HepG2 (cell line): Measurements from ENCODE around the gene ITGB5. TPM values are rescaled to one million over a fixed set of nuclear protein-coding genes. Genes with fewer than 3 reads are reported as not detected.
A peak's percentile ranks its signal among the peaks of the same experiment; 100 is the strongest.

Experiments
- ATAC-seq: fragments of 200-7000 bp; cut with Tn5 transposase; 3 replicates; pipeline ENCODE4 v1.9.1; 2020; ENCODE audit warnings: mild to moderate bottlenecking, moderate library complexity
- BruUV-seq: library from RNA; stranded (reverse); fragments of 400-500 nt; replicated peaks from 2 replicates; lab custom pipeline; 2021; lab: Mats Ljungman, UMichigan
- CTCF ChIA-PET: fragments of 300-600 bp; formaldehyde crosslinking; extraction: SDS; loops from one replicate; lab custom pipeline; 2021; ENCODE audit warnings: low total read pairs, inconsistent platforms, low intra/inter-chr PET ratio; lab: Yijun Ruan, JAX
- POLR2A ChIA-PET: fragments of 350-600 bp; sonication (Branson Sonifier 250); formaldehyde crosslinking; loops from one replicate; lab custom pipeline; 2020; ENCODE audit warnings: antibody characterized with exemption, inconsistent platforms; lab: Yijun Ruan, JAX
- DNase-seq: peaks from one replicate; pipeline ENCODE4 v3.0.0-alpha.2; 2015; ENCODE audit warnings: low spot score
- FAIRE-seq: peaks from 3 replicates; lab custom pipeline; 2011; peaks lifted over from hg19 to GRCh38; lab: Jason Lieb, UNC
- H2AFZ ChIP-seq: one replicate; pipeline ENCODE4 v1.6.1; 2011; ENCODE audit warnings: low read length, inconsistent platforms
- H3K27ac ChIP-seq: fragments of 300-600 bp; 3 replicates; pipeline ENCODE4 v1.8.0; 2011; ENCODE audit warnings: mixed run types, mild to moderate bottlenecking, mixed read lengths, low read length, inconsistent platforms; ENCODE audit not compliant: insufficient read depth; ENCODE audit errors: extremely low read length
- H3K27me3 ChIP-seq, 2 experiments: fragments of 200-600 bp in 1 of 2; 2 replicates in 1 of 2; 3 replicates in 1 of 2; pipeline versions ENCODE4 v1.6.0 to v1.8.0; 2011; ENCODE audit warnings: low read length in 2 of 2, mild to moderate bottlenecking in 2 of 2, moderate library complexity in 2 of 2, inconsistent platforms in 1 of 2; ENCODE audit not compliant: insufficient read depth in 2 of 2, control insufficient read depth in 1 of 2
- H3K36me3 ChIP-seq, 2 experiments: fragments of 200-600 bp in 1 of 2; replicated peaks in 1 of 2; 2 replicates in 1 of 2; 3 replicates in 1 of 2; pipeline versions ENCODE4 v1.5.1 to v1.8.0; 2011; ENCODE audit warnings: low read length in 2 of 2, inconsistent platforms in 1 of 2; ENCODE audit not compliant: insufficient read depth in 2 of 2, control insufficient read depth in 1 of 2
- H3K4me1 ChIP-seq: 2 replicates; pipeline ENCODE4 v1.5.1; 2012; ENCODE audit warnings: low read length, inconsistent platforms; ENCODE audit not compliant: insufficient read depth
- H3K4me2 ChIP-seq: 2 replicates; pipeline ENCODE4 v1.6.0; 2011; ENCODE audit warnings: low read depth, low read length, inconsistent platforms
- H3K4me3 ChIP-seq, 3 experiments: fragments of 200-600 bp in 1 of 3; sonication (generic), shearing (Covaris generic) in 1 of 3; replicated peaks in 1 of 3; 2 replicates each; pipeline ENCODE4 v1.5.1; 2011 to 2016; ENCODE audit warnings: low read length in 3 of 3, inconsistent platforms in 2 of 3, low read depth in 2 of 3, mild to moderate bottlenecking in 2 of 3, control low read depth in 1 of 3, mixed read lengths in 1 of 3; ENCODE audit not compliant: insufficient read depth in 1 of 3
- H3K79me2 ChIP-seq: one replicate; pipeline ENCODE4 v1.6.1; 2011; ENCODE audit warnings: low read length, inconsistent platforms; ENCODE audit not compliant: insufficient read depth
- H3K9ac ChIP-seq: 2 replicates; pipeline ENCODE4 v1.6.0; 2011; ENCODE audit warnings: mild to moderate bottlenecking, low read depth, low read length, inconsistent platforms; ENCODE audit not compliant: insufficient read depth
- H3K9me3 ChIP-seq: 2 replicates; pipeline ENCODE4 v1.5.1; 2012; ENCODE audit warnings: mild to moderate bottlenecking, low read length
- H4K20me1 ChIP-seq: 2 replicates; pipeline ENCODE4 v1.6.0; 2011; ENCODE audit warnings: inconsistent platforms, mild to moderate bottlenecking, low read length, moderate library complexity; ENCODE audit not compliant: insufficient read depth
- HES4 ChIP-seq: sonication (generic); formaldehyde crosslinking; IDR thresholded peaks from 2 replicates; pipeline ENCODE4 v1.9.0; 2021; ENCODE audit warnings: mild to moderate bottlenecking, missing genetic modification reagents, borderline replicate concordance
- KLF11 ChIP-seq: IDR thresholded peaks from 2 replicates; pipeline ENCODE4 v1.6.1; 2016; ENCODE audit warnings: missing compliant biosample characterization
- MED8 ChIP-seq: sonication (generic); formaldehyde crosslinking; IDR thresholded peaks from 2 replicates; pipeline ENCODE4 v1.8.1; 2023; ENCODE audit warnings: mild to moderate bottlenecking, missing genetic modification reagents; ENCODE audit not compliant: insufficient replicate concordance
- ZFAT ChIP-seq: sonication (generic); formaldehyde crosslinking; conservative IDR thresholded peaks from 2 replicates; pipeline ENCODE4 v1.8.1; 2023; ENCODE audit warnings: missing genetic modification reagents, inconsistent platforms
- ZNF749 ChIP-seq: sonication (generic); formaldehyde crosslinking; IDR thresholded peaks from 2 replicates; pipeline ENCODE4 v1.8.0; 2022; ENCODE audit warnings: mild to moderate bottlenecking, missing genetic modification reagents, moderate library complexity, borderline replicate concordance
- WGBS: methylation state at CpG from one replicate; pipeline ENCODE4 v1.1.6; 2017; ENCODE audit warnings: low lambda C conversion rate; 5-methylcytosine and 5-hydroxymethylcytosine counted together
- in situ Hi-C: cut with HindIII; loops from 2 replicates; pipeline ENCODE4 v1.10.0; 2017; ENCODE audit warnings: low pct_unique_long_range_greater_than_20kb; ENCODE audit not compliant: extremely low pct_ligation_motif_present
- intact Hi-C: fragments of 100-400 bp; cut with micrococcal nuclease; formaldehyde crosslinking; loops from one replicate; pipeline ENCODE4 v1.10.0; 2022; ENCODE audit not compliant: unreplicated experiment
- polyA plus RNA-seq, 8 experiments: library from polyadenylated mRNA; depleted of rRNA in 3 of 8; stranded (reverse) in 7 of 8; unstranded in 1 of 8; fragments of >200 nt; fragmentation: Illumina TruSeq in 4 of 8; extraction: Trizol in 4 of 8; gene quantifications; 2 replicates each; pipeline versions ENCODE4 v1.2.1 to v1.2.3, GENCODE V29; 2011 to 2016; ENCODE audit warnings: low read depth in 4 of 8, missing spikeins in 1 of 8, mixed read lengths in 1 of 8; ENCODE audit not compliant: insufficient read depth in 1 of 8
- total RNA-seq, 5 experiments: library from RNA; depleted of rRNA; stranded (reverse); fragments of >200 nt; fragmentation: Illumina TruSeq; extraction: Trizol; gene quantifications; 2 replicates each; pipeline ENCODE4 v1.2.3, GENCODE V29; 2016; ENCODE audit warnings: low read depth in 1 of 5
- TF ChIP-seq, protein P1 (sequence below): sonication (generic); formaldehyde crosslinking; IDR thresholded peaks from 2 replicates; pipeline ENCODE4 v1.8.1; 2023; ENCODE audit warnings: mild to moderate bottlenecking, missing genetic modification reagents, borderline replicate concordance
- TF ChIP-seq, protein P2 (sequence below): fragments of 450-650 bp; IDR thresholded peaks from 2 replicates; pipeline ENCODE4 v1.6.1; 2016
- TF ChIP-seq, protein P3 (sequence below): sonication (generic); formaldehyde crosslinking; IDR thresholded peaks from 2 replicates; pipeline ENCODE4; 2020; ENCODE audit warnings: missing genetic modification reagents, mild to moderate bottlenecking, borderline replicate concordance

The ITGB5 gene
- total and polyA plus RNA-seq, 2 of the 13 experiments (the other 11 are each of a cell fraction or from before 2014, with no cell fraction given) = 74.1 to 343 TPM

DNA sequence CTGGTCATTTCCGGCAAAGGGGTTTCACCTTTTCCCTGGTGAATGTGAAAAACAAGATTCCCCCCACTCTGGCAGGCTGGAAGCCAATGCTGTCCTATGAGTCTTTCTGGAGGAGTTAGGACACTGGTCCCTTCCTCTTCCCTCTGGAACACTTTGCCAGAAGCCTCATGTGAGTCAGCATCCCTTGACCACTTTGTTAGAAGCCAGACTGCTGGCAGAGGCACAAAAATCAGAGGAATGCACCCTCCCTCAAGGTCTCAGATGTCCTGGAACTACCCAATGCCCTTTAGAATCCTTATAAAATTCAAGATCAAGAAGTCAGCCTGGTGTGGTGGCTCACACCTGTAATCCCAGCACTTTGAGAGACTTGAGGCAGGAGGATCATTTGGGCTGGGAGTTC lies 26.6 kb downstream of the ITGB5 start:
- Histone ChIP-seq H3K4me2 (no peak overlapping the region), H3K4me3 (no peak overlapping the region), H4K20me1 (no peaks in the 10 kb centered on the region), H3K9me3 (no peaks in the 10 kb centered on the region), H3K9ac (no peak overlapping the region), H3K36me3 (peaks cover 26 to 69% of the 10 kb centered on the region in 2 experiments), H3K79me2 (peaks cover 9% of the 10 kb centered on the region), H3K27me3 (no peaks in the 10 kb centered on the region), H3K27ac (no peak overlapping the region), H2AFZ (no peak overlapping the region), H3K4me1 (no peaks in the 10 kb centered on the region)
- TF ChIP-seq KLF11 (no peak), MED8 (no peak), ZNF749 (CRISPR knock-in tag) (no peak), ZFAT (CRISPR knock-in tag) (no peak), HES4 (CRISPR knock-in tag) (no peak)
- TF ChIP-seq, protein P1, sequence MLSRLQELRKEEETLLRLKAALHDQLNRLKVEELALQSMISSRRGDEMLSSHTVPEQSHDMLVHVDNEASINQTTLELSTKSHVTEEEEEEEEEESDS (CRISPR knock-in tag) = no peak
- TF ChIP-seq, protein P2, sequence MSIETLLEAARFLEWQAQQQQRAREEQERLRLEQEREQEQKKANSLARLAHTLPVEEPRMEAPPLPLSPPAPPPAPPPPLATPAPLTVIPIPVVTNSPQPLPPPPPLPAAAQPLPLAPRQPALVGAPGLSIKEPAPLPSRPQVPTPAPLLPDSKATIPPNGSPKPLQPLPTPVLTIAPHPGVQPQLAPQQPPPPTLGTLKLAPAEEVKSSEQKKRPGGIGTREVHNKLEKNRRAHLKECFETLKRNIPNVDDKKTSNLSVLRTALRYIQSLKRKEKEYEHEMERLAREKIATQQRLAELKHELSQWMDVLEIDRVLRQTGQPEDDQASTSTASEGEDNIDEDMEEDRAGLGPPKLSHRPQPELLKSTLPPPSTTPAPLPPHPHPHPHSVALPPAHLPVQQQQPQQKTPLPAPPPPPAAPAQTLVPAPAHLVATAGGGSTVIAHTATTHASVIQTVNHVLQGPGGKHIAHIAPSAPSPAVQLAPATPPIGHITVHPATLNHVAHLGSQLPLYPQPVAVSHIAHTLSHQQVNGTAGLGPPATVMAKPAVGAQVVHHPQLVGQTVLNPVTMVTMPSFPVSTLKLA = no peak
- TF ChIP-seq, protein P3, sequence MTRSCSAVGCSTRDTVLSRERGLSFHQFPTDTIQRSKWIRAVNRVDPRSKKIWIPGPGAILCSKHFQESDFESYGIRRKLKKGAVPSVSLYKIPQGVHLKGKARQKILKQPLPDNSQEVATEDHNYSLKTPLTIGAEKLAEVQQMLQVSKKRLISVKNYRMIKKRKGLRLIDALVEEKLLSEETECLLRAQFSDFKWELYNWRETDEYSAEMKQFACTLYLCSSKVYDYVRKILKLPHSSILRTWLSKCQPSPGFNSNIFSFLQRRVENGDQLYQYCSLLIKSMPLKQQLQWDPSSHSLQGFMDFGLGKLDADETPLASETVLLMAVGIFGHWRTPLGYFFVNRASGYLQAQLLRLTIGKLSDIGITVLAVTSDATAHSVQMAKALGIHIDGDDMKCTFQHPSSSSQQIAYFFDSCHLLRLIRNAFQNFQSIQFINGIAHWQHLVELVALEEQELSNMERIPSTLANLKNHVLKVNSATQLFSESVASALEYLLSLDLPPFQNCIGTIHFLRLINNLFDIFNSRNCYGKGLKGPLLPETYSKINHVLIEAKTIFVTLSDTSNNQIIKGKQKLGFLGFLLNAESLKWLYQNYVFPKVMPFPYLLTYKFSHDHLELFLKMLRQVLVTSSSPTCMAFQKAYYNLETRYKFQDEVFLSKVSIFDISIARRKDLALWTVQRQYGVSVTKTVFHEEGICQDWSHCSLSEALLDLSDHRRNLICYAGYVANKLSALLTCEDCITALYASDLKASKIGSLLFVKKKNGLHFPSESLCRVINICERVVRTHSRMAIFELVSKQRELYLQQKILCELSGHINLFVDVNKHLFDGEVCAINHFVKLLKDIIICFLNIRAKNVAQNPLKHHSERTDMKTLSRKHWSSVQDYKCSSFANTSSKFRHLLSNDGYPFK (CRISPR knock-in tag) = no peak
- intact Hi-C loops (no loop called here), in situ Hi-C loops (no loop called here)
- no peak for ATAC-seq
- no peak for FAIRE-seq
- ChIA-PET POLR2A (no interaction called here), CTCF (no interaction called here)
- BruUV-seq = no TSS peak
- 100% methylated on average over 1 of the region's 1 CpG for WGBS
- peak; percentile 28 for DNase-seq
